Activated naive CD4-positive, alpha-beta T cell treated with anti-CD3 and anti-CD28 coated beads, Interleukin-2, amount 50 U/mL, for 72 hours (primary cell): ENCODE measurements around the gene TSPEAR. TPM values are rescaled to one million over a fixed set of nuclear protein-coding genes. Genes with fewer than 3 reads are reported as not detected.

Experiments
- ATAC-seq, 2 donors: fragments of 150-1000 bp; cut with Tn5 transposase; 2 replicates each; pipeline ENCODE4 v1.10.0; 2021; ENCODE audit warnings: mild to moderate bottlenecking in 2 of 2, moderate library complexity in 2 of 2
- DNase-seq, 2 donors: peaks; one replicate each; pipeline ENCODE4 v3.0.0; 2021 to 2022; ENCODE audit warnings: low spot score in 2 of 2
- H3K27ac Mint-ChIP-seq, 2 donors: one replicate each; pipeline ENCODE4 v1.8.0; 2022; ENCODE audit warnings: mild to moderate bottlenecking in 2 of 2, mixed read lengths in 2 of 2
- H3K36me3 Mint-ChIP-seq, 2 donors: one replicate each; pipeline ENCODE4 v1.8.0; 2022; ENCODE audit warnings: mixed read lengths in 2 of 2
- H3K9me3 Mint-ChIP-seq, 2 donors: one replicate each; pipeline ENCODE4 v1.8.0; 2022; ENCODE audit warnings: mixed read lengths in 2 of 2
- total RNA-seq, 2 donors: library from RNA; stranded (reverse); gene quantifications; one replicate each; pipeline ENCODE4 v1.2.3, GENCODE V29; 2022

Gene TSPEAR
- total RNA-seq: not detected

DNA sequence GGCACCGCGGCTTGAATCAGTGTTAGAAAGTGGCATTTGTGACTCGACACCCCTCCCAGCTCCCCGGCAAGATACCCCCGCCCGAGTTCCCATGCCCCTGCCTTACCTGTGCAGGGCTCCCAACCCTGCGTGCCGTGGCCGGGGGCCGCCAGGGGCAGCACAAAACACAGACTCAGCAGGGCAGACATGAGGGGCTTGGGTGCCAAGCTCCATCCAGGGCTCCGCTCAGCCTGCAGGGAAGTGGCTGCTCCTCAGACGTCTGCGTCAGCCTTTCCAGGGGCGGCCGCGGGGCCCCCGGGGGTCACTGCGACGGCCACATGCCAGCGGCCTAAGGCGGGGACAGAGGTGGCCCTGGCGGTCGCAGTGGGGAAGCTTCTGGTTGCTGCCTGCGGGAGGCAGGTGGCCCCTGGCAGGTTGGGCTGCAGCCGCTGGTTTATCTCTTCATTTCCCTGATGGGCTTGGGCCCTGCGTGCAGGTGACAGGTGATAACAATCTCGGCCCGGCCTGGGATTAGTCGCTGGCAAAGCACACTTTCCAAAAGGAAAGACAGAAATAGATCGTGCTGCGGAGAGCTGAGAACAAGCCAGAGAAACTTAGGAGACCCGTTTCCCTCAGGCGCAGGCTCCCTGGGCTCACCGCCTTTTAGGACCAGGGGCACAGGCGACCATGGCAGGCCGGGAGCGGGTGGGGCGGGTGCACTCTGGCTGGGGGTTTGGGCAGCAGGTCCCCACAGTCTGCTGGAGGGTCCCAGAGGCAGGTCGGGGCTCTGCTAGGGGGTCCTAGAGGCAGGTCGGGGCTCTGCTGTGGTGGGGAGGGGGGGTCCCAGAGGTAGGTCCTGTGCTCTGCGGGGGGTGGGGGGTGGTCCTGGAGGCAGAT is at the start of gene TSPEAR:
Gene TSPEAR (minus strand): TSS at position 246 of the 876 bp plus-strand sequence. CDS start 58 bp downstream, at position 188.
- H3K9me3 Mint-ChIP-seq: no peaks in the 10 kb centered on the region
- ATAC-seq: peak in 1 of 2 donors; percentile 32
- no peak within 1 kb of the TSS for H3K27ac Mint-ChIP-seq
- H3K36me3 Mint-ChIP-seq: peaks cover 0 to 6% of the 10 kb centered on the region in 2 donors
- no peak for DNase-seq

DNA sequence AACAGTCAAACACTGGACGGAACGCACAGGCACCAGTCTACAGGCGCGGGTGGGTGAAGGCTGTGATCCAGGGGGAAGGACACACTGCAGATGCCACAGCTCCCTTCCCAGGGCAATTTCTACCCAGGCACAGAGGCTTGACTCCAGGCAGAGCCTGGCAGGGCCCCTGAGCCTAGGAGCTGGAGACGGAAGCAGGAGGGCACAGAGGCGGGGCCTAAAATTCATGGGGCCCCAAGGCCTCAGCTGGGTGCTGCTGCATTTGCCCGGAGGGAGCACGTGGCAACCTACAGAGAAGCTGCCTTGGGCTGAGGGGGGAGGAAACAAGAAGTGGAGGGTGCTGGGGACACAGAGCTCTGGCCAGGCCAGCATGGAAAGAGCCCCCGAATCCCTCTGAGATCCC is 49.0 kb upstream of the TSPEAR start:
- no peak for DNase-seq
- Mint-ChIP-seq H3K27ac (peak overlapping the region in 1 of 2 donors; percentile 17), H3K9me3 (no peaks in the 10 kb centered on the region), H3K36me3 (no peaks in the 10 kb centered on the region)
- no peak for ATAC-seq

DNA sequence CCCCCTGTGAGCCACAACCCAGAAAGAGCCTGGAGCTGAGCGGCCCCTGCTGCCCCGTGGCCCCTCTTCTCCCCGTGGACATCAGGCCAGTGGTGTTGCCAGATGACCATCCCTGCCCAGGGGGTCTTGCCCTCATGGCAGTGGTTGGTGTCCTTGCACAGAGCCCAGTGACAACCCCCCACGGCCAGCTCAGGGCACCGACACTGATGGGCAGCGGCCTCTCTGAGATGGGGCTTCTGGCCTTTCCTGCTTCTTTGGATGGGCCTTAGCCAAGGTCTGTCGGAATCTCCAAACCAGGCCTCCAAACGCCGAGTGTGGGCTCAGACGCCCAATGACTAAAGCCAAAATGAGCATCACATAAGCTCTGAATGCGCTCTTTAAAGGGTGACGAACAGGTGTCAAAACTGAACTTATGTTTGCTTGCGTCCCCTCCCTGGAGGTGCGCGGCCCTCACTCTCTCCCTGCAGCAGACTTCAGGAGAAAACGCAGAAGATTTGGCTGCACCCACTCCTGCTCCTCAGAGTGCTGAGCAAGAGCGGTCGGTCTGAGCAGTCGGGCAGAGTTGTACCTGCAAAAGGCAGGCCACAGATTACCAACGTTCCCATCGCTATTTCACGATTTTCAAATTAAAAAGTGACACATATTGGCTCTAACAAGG is 48.4 kb upstream of the TSPEAR start:
- no peak for DNase-seq
- ATAC-seq: no peak
- Mint-ChIP-seq H3K27ac (peak overlapping the region in 1 of 2 donors; percentile 17), H3K36me3 (no peaks in the 10 kb centered on the region), H3K9me3 (no peaks in the 10 kb centered on the region)

DNA sequence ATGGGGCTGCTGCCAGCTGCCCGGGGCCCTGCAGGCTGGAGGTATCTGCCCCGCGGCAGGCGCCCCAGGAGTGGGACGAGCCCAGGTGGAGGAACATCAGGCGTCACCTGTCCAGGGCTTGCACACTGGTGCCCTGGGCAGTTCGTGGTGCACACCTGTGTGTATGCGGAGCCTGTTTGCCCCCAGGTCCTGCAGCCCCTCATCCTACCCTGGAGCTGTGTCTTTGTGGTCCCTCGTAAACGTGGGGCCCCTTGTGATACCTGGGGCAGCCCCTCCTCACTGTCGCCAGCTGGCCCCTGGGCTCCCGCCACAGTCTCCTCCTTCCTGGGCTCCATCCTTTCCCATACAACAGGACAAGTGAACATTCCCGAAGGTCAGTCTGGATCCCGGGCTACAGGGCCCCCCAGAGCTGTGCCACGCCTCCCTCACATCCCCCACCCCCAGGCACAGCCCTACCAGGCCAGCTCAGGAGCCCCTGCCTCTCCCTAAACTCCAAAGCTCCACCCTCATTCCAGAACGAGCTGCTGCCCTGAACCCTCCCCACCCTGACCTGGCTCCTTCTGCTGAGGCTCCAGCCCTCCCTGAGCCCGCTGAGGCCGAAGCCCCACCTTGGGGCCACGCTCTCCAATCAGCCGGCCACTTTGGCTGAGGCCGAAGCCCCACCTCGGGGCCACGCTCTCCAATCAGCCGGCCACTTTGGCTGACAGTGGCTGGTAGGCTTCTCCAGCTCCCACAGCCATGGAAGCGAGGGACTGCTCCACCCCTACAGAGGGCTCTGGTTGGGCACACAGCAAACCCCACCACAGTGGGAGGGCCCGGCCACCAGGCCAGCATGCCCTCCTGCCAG is 47.6 kb upstream of the TSPEAR start:
- H3K27ac Mint-ChIP-seq: no peak overlapping the region
- ATAC-seq: no peak
- H3K36me3 Mint-ChIP-seq: no peaks in the 10 kb centered on the region
- no peak for DNase-seq
- H3K9me3 Mint-ChIP-seq: no peaks in the 10 kb centered on the region

DNA sequence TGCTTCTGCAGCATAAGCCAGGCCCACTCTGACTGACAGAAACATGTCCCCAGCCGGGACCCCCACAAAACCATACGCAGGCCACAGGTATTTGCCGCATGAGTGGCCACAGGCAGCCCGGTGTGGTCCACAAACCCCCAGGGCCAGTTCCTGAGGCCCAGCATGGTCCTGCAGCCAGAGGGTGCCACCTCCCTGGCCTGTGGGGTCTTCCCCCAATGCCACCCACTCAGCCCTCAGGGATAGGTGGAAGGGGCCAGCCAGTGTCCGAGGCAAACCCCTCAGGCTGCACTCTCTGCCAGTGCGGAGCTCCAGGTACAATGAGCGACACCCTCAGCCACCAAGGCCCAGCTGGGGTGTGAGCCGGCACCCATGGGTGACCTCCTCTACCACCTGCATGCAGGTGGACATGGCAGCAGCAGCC is 46.8 kb upstream of the TSPEAR start:
- H3K27ac Mint-ChIP-seq: no peak overlapping the region
- DNase-seq (no peak), ATAC-seq (no peak)
- no peaks in the 10 kb centered on the region for H3K36me3 Mint-ChIP-seq
- no peaks in the 10 kb centered on the region for H3K9me3 Mint-ChIP-seq

DNA sequence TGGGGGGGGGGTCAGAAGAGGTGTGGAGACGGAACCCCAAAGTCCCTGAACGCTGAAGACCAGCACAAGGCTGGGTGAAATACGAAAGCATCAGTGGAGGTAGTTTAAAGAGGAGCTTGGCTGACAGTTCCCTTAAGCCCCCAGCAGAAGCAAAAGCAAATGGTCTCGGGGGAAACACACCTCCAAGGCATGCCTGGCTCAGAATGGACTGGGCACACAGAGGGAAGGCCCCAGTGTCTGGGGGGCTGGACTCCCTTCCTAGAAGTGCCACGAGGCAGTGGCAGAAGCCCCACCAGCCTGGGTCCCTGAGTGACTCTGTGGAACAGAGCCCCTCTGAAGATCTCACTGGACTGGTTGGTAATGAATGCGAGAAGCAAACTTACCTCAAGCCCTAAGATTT is 46.4 kb upstream of the TSPEAR start:
- no peak for ATAC-seq
- no peaks in the 10 kb centered on the region for H3K36me3 Mint-ChIP-seq
- H3K27ac Mint-ChIP-seq: no peak overlapping the region
- no peaks in the 10 kb centered on the region for H3K9me3 Mint-ChIP-seq
- no peak for DNase-seq

DNA sequence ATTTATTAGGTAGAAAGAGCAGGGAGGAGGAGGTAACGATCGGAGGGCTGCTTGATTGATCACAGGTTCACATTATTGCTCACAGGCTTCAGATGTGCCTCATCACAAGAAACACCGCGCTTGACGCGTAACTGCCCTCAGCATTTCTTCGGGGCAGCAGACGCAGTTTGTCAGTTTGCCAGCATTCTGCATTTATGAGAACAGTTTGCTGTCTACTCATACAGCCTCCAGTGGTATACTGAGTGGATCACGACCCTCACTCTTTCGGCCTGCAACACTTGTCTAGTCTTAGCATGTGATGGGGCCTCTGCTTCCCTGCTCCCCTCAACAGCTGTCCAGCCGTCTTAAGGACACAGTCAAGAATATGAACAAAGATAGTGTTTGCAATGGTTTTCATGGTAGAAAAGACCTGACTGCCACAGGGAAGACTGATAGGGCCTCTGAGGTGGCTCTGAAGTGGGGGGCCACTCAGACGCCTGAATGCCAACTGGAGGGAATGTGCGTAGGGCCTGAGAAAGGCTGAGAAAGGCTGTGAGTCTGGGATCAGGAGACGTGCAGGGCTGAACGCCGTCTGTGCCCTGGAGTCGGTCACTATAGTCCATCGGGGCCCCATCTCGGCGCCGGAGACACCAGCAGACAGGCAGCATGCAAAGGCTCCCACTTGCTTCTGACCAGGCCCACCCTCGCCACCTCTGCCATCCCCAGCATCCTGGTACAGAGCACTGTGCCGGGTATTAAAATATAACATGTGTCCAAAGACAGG is 45.2 kb upstream of the TSPEAR start:
- no peaks in the 10 kb centered on the region for H3K9me3 Mint-ChIP-seq
- DNase-seq: no peak
- no peak for ATAC-seq
- no peak overlapping the region for H3K27ac Mint-ChIP-seq
- H3K36me3 Mint-ChIP-seq: no peaks in the 10 kb centered on the region

DNA sequence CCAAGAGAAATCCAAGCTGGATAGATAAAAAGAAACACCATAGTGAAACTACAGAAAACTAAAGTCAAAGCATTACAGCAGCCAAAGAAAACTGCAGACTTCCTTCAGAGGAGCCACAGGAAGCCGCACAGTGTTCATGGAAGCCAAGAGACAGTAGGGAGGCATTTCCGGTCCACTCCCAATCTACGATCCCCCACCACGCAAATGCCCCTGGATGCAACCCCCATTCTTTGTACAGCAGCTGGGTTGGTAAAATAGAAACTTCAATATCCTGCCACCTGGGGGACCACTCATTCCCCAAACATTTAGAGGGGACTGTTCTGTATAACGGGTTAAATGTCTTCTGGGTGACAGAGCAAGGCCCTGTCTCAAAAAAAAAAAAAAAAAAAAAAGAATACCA is 43.9 kb upstream of the TSPEAR start:
- no peak for DNase-seq
- Mint-ChIP-seq H3K9me3 (no peaks in the 10 kb centered on the region), H3K27ac (no peak overlapping the region), H3K36me3 (no peaks in the 10 kb centered on the region)
- no peak for ATAC-seq

DNA sequence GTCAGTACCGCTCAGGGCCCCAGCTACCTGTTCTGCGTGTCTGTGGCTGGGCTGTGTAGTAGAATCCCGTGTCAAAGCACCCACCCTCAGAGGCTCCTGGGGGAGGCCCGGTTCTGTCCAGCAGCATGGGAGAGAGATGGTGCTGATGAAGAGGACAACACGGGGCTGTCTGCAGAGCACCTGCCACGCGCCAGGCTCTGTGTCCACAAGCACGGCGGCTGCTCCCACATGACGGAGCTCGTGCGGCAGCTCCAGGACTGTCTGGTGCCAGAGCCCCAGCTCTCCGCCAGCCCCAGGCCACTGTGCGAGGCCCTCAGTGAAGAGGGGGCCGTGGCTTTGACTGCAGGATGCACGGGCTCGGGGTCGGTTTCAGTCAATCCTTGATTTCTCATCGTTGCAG is 42.0 kb upstream of the TSPEAR start:
- Mint-ChIP-seq H3K36me3 (no peaks in the 10 kb centered on the region), H3K9me3 (no peaks in the 10 kb centered on the region), H3K27ac (no peak overlapping the region)
- DNase-seq (no peak), ATAC-seq (no peak)

DNA sequence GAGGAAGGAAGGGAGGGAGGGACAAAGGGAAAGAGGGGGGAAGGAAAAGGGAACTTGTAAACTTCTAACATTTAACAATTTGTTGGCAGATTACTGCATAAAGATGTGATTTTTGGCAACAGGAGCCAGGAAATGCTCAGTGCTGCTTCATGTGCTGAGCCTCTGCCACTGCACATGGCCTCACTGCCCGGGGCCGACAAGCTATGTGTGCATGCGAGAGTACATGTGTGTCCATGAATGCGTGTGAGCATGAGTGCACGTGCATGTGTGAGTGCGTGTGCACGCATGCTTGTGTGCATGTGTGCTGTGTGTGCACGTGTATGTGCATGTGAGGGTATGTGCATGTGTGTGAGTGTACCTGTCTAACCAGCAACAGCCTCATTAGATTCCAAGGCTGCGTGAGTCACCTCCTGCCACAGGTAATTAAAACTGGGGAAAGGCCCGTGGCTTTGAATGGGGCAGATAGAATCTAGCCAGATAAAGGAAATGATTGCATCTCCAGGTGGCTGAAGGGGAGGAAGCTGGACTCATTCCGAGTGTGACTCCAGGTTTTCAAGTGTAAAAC is 41.4 kb upstream of the TSPEAR start:
- no peak for ATAC-seq
- Mint-ChIP-seq H3K27ac (no peak overlapping the region), H3K36me3 (no peaks in the 10 kb centered on the region), H3K9me3 (no peaks in the 10 kb centered on the region)
- no peak for DNase-seq

DNA sequence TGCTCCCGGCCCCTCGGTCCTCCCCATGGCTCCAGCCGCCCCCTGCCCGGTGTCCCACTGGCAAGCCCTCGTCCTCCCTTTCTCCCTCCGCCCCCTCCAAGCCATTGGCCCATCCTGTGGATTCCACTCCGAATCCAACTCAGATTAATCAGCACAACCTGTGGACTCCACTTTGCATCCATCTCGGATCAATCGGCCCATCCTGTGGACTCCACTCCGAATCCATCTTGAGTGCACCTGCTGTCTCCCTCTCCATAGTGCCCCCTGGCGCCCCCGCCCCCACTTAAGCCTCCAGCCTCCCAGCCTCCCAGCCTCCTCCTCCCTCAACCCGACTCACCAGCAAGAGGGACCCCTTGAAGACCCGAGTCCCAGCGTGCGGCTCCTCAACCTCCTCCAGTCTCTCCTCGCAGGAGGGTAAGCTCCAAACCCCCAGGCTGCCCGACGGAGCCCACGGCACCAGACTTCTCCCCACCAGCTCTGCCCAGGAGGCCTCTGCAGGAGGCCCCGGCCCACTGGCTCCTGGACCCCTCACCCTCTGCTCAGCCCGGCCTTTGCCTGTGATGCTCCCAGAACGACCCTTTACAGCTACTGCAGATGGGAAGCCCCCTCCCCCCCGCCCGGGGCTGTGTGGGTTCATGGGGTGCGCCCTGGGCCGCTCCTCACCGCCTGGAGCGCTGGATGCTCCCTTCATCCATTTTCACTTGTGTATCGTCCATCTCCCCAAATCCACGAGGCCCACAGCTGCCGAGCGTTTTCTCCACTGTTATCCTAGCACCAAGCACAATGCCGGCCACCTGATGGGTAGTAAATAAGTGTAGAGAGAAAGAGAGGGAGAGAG is 40.6 kb upstream of the TSPEAR start:
- Mint-ChIP-seq H3K9me3 (no peaks in the 10 kb centered on the region), H3K27ac (no peak overlapping the region), H3K36me3 (no peaks in the 10 kb centered on the region)
- no peak for ATAC-seq
- no peak for DNase-seq

DNA sequence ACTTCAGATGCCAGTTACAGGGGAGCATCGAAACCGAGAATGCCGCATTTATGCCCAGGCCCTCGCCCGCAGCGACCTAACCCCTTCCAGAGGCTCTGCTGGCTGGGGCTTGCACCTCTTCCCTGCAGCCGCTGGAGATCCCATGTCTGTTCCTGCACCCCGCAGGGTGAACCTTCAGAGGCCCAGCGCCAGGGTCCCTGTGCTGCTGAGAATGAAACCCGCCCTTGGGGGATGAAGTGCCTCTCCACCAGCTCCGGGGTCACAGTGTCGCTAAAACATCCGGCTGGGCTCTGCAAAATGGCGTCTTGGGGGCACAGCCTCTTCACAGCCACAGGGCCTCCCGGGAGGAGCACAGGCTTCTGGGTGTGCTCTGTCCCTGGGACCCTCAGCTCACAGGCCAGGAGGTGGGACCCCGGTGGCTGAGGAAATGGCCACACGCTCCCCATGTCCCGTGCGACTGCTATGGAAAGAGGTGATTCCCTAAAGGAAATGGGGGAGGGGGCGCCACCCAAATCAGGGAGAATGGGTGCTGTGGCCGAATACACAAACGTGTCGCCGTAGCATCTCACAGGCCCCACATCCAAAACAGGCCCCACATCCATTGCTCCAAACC is 39.9 kb upstream of the TSPEAR start:
- Mint-ChIP-seq H3K9me3 (no peaks in the 10 kb centered on the region), H3K36me3 (no peaks in the 10 kb centered on the region), H3K27ac (no peak overlapping the region)
- DNase-seq (no peak), ATAC-seq (no peak)

DNA sequence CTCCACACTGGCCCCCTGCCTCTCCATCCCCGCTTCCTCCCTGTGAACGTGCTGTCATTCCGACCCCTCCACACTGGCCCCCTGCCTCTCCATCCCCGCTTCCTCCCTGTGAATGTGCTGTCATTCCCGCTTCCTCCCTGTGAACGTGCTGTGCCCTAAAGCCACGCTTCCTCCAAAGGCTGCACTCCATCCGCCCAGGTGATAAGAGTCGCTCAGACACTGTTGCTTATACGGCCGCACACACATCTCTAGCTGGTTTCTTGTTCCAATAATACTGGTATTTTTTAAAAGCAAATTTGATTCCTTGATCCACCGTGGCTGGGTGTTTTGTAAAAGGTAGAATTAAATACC is 39.3 kb upstream of the TSPEAR start:
- no peaks in the 10 kb centered on the region for H3K9me3 Mint-ChIP-seq
- DNase-seq (peak in 1 of 2 donors; percentile 34), ATAC-seq (no peak)
- H3K27ac Mint-ChIP-seq: no peak overlapping the region
- no peaks in the 10 kb centered on the region for H3K36me3 Mint-ChIP-seq

DNA sequence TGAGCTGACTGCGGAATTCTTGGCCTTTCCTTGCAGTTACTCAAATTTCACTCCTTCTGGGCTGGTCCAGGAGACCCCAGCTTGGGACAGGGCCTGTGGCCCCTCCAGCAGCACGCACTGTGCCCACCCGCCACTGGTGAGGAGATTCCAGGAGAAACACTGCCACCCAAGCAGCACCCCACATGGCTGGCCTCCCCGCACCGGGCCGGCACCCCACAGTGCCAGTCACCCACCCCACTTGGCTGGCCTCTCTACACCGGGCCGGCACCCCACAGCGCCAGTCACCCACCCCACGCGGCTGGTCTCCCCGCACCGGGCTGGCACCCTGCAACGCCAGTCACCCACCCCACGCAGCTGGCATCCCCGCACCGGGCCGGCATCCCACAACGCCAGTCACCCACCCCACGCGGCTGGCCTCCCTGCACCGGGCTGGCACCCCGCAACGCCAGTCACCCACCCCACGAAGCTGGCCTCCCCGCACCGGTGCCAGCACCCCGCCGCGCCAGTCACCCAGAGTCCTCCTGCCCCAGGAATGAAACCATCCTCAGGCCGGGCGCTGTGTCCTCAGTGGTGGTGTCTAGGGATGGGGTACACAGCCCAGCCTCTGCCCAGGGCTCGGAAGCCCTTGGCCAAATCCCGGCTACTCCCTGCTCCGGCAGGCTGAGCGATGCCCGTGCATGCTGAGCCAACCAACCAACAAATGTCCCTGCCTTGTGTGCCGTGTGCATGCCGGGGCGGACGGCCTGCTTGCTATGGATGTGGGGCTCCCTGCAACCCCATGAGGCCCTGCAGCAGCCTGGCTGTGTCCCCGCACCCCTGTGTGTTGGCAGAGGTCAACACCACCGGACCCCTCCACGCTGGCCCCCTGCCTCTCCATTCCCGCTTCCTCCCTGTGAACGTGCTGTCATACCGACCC is 38.6 kb upstream of the TSPEAR start:
- DNase-seq (no peak), ATAC-seq (peak in 1 of 2 donors; percentile 14)
- Mint-ChIP-seq H3K27ac (no peak overlapping the region), H3K9me3 (no peaks in the 10 kb centered on the region), H3K36me3 (no peaks in the 10 kb centered on the region)
